Liver (tissue), 9 donors: Measurements from ENCODE around the gene TUBA3E. TPM values are rescaled to one million over a fixed set of nuclear protein-coding genes. Genes with fewer than 3 reads are reported as not detected.
"Not testable (repeated sequence)": the region's sequence is repeated elsewhere in the genome, so short reads cannot be mapped to it uniquely, and the experiment has no call there.

Experiments
- DNase-seq: peaks from one replicate; pipeline ENCODE4 v3.0.0-alpha.2; 2017; ENCODE audit warnings: low spot score
- H3K27ac ChIP-seq, 2 donors: one replicate each; pipeline ENCODE4 v1.7.0; 2013; ENCODE audit warnings: inconsistent platforms in 2 of 2, low read length in 2 of 2, control low read depth in 1 of 2, low read depth in 1 of 2, mild to moderate bottlenecking in 1 of 2
- H3K27me3 ChIP-seq, 4 donors: one replicate each; pipeline versions ENCODE4 v1.6.1 to v1.7.0; 2013; ENCODE audit warnings: low read length in 3 of 4, inconsistent platforms in 1 of 4, mild to moderate bottlenecking in 1 of 4, moderate library complexity in 1 of 4; ENCODE audit not compliant: control insufficient read depth in 4 of 4, insufficient read depth in 4 of 4
- H3K36me3 ChIP-seq, 4 donors: one replicate each; pipeline versions ENCODE4 v1.6.1 to v1.7.0; 2013; ENCODE audit warnings: low read length in 3 of 4, mild to moderate bottlenecking in 3 of 4, low read depth in 1 of 4, moderate library complexity in 1 of 4; ENCODE audit not compliant: control insufficient read depth in 4 of 4, insufficient read depth in 3 of 4
- H3K4me1 ChIP-seq, 4 donors: one replicate each; pipeline versions ENCODE4 v1.6.1 to v1.7.0; 2013; ENCODE audit warnings: low read length in 3 of 4, mild to moderate bottlenecking in 3 of 4, moderate library complexity in 1 of 4; ENCODE audit not compliant: control insufficient read depth in 4 of 4, insufficient read depth in 4 of 4
- H3K4me3 ChIP-seq, 3 donors: one replicate each; pipeline versions ENCODE4 v1.6.1 to v1.7.0; 2013; ENCODE audit warnings: low read length in 3 of 3, control low read depth in 1 of 3, low read depth in 1 of 3, mild to moderate bottlenecking in 1 of 3
- H3K9ac ChIP-seq, 2 donors: one replicate each; pipeline ENCODE4 v1.7.0; 2013; ENCODE audit warnings: low read length in 2 of 2, mild to moderate bottlenecking in 2 of 2, moderate library complexity in 2 of 2, control low read depth in 1 of 2, low read depth in 1 of 2
- H3K9me3 ChIP-seq, 4 donors: one replicate each; pipeline versions ENCODE4 v1.6.1 to v1.7.0; 2013; ENCODE audit warnings: low read length in 3 of 4; ENCODE audit not compliant: control insufficient read depth in 4 of 4
- EGR1 ChIP-seq, 2 donors: IDR thresholded peaks; 2 replicates each; pipeline ENCODE4 v1.6.1; 2016 to 2018; ENCODE audit warnings: antibody characterized with exemption in 2 of 2, low read depth in 2 of 2
- FOXA1 ChIP-seq: IDR thresholded peaks from 2 replicates; pipeline ENCODE4 v1.6.1; 2016; ENCODE audit warnings: antibody characterized with exemption
- FOXA2 ChIP-seq: IDR thresholded peaks from 2 replicates; pipeline ENCODE4 v1.6.1; 2016; ENCODE audit warnings: antibody characterized with exemption
- GABPA ChIP-seq, 2 donors: IDR thresholded peaks in 1 of 2; conservative IDR thresholded peaks in 1 of 2; 2 replicates each; pipeline ENCODE4 v1.6.1; 2016; ENCODE audit warnings: antibody characterized with exemption in 2 of 2, mild to moderate bottlenecking in 1 of 2, moderate library complexity in 1 of 2
- HNF4A ChIP-seq, 2 donors: conservative IDR thresholded peaks; 2 replicates each; pipeline ENCODE4 v1.6.1; 2016; ENCODE audit warnings: antibody characterized with exemption in 2 of 2, mild to moderate bottlenecking in 2 of 2
- JUND ChIP-seq, 2 donors: IDR thresholded peaks; 2 replicates each; pipeline ENCODE4 v1.6.1; 2016; ENCODE audit warnings: antibody characterized with exemption in 2 of 2
- NR2F2 ChIP-seq: IDR thresholded peaks from 2 replicates; pipeline ENCODE4 v1.6.1; 2016; ENCODE audit warnings: antibody characterized with exemption
- RAD21 ChIP-seq, 2 donors: IDR thresholded peaks; 2 replicates each; pipeline ENCODE4 v1.6.1; 2016; ENCODE audit warnings: antibody characterized with exemption in 2 of 2, mild to moderate bottlenecking in 2 of 2
- RXRA ChIP-seq, 2 donors: IDR thresholded peaks; 2 replicates each; pipeline ENCODE4 v1.6.1; 2017 to 2018; ENCODE audit warnings: antibody characterized with exemption in 2 of 2, mild to moderate bottlenecking in 1 of 2
- SP1 ChIP-seq: IDR thresholded peaks from 2 replicates; pipeline ENCODE4 v1.6.1; 2018; ENCODE audit warnings: antibody characterized with exemption, mild to moderate bottlenecking
- TAF1 ChIP-seq: conservative IDR thresholded peaks from 2 replicates; pipeline ENCODE4 v1.6.1; 2016; ENCODE audit warnings: antibody characterized with exemption, mild to moderate bottlenecking
- YY1 ChIP-seq: IDR thresholded peaks from 2 replicates; pipeline ENCODE4 v1.6.1; 2016; ENCODE audit warnings: antibody characterized with exemption, mild to moderate bottlenecking
- WGBS: extraction: QIAGEN DNeasy Blood & Tissue Kit; methylation state at CpG from one replicate; pipeline ENCODE4 v1.1.7; 2013; 5-methylcytosine and 5-hydroxymethylcytosine counted together
- polyA plus RNA-seq, 2 donors: library from polyadenylated mRNA; stranded (reverse) in 1 of 2; unstranded in 1 of 2; fragments of 200-250 nt in 1 of 2; fragments of >200 nt in 1 of 2; fragmentation: Nextera tagmentation in 1 of 2; extraction: Ambion mirVana in 1 of 2; gene quantifications; one replicate each; pipeline versions ENCODE4 v1.2.1 to v1.2.3, GENCODE V29; 2013 to 2015
- total RNA-seq, 2 donors: library from RNA; depleted of rRNA; stranded (reverse); fragments of >200 nt; gene quantifications; one replicate each; pipeline ENCODE4 v1.2.3, GENCODE V29; 2014
- TF ChIP-seq, protein P1 (sequence below): IDR thresholded peaks from 2 replicates; pipeline ENCODE4 v1.6.1; 2016; ENCODE audit warnings: antibody characterized with exemption
- TF ChIP-seq, protein P2 (sequence below): fragments of 150-350 bp; IDR thresholded peaks from 2 replicates; pipeline ENCODE4 v1.5.1; 2017; ENCODE audit warnings: improper control_type of control experiment, low read depth, low read length; ENCODE audit not compliant: missing input control
- TF ChIP-seq, protein P3 (sequence below): IDR thresholded peaks from 2 replicates; pipeline ENCODE4 v1.6.1; 2016; ENCODE audit warnings: antibody characterized with exemption
- TF ChIP-seq, protein P4 (sequence below): IDR thresholded peaks from 2 replicates; pipeline ENCODE4 v1.6.1; 2016; ENCODE audit warnings: antibody characterized with exemption, mild to moderate bottlenecking
- TF ChIP-seq, protein P5 (sequence below): IDR thresholded peaks from 2 replicates; pipeline ENCODE4 v1.6.1; 2016; ENCODE audit warnings: antibody characterized with exemption
- donor health status: healthy.
- donor health status: healthy.
- donor health status: healthy.
- donor health status: healthy.
- donor health status: healthy.

TUBA3E gene
- total and polyA plus RNA-seq, 4 donors: 0.05 to 0.31 TPM; not detected in 2

DNA sequence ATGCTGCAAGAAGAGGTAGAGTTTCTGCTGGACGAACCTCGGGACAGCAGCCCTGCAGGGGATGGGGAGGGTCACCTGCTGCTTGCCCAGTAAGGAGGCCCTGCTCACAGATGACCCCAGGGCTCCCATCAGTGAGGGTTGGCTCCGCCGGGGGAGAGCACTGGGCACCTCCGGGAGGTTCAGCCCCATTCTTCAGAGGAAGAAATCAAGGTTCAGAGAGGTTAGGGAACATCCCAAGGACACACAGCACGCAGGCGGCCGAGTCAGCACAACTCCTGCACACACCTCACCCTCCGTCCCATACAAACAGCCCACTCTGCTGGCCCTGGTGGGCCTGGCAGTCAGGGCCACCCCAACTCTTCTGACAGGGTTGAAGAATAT, 41.6 kb downstream of the TUBA3E start (continued):
- TF ChIP-seq, protein P1, sequence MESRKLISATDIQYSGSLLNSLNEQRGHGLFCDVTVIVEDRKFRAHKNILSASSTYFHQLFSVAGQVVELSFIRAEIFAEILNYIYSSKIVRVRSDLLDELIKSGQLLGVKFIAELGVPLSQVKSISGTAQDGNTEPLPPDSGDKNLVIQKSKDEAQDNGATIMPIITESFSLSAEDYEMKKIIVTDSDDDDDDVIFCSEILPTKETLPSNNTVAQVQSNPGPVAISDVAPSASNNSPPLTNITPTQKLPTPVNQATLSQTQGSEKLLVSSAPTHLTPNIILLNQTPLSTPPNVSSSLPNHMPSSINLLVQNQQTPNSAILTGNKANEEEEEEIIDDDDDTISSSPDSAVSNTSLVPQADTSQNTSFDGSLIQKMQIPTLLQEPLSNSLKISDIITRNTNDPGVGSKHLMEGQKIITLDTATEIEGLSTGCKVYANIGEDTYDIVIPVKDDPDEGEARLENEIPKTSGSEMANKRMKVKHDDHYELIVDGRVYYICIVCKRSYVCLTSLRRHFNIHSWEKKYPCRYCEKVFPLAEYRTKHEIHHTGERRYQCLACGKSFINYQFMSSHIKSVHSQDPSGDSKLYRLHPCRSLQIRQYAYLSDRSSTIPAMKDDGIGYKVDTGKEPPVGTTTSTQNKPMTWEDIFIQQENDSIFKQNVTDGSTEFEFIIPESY: no peak

DNA sequence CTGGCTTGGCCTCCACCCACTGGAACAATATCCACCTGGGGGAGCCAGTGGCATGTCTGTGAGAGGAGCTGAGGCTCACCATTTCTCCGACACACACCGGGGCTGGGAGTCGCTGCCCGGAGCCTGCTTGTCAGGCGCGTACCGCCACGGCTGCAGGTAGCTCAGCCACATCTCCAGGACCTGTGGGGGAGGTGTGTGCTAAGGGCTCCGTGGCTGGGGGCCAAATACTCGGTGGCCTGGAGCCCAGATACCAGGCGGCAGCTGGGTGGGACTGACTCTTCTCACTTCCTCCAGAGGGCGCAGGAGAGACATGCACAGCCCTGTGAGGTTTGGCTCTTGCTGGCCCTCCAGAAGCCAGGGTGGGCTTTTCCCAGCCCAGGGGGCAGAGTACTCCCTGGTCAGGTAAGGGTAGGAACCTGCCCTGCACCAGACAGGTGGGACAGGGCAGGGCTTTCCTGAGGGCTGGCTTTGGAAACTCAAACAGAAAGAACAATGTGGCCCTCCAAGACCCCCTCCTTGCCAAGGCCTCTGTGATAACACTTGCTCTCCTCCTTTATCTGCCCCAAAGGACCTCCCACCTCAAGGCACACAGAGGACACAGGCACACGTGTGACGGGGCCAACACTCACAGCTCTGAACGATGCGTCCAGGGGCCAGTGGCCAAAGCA, 42.1 kb downstream of the TUBA3E start:
- DNase-seq: peak; percentile 64
- WGBS: 54% methylated on average over 16 of the region's 16 CpGs
- H3K27ac ChIP-seq, H3K27me3 ChIP-seq, H3K9ac ChIP-seq, H3K4me1 ChIP-seq, H3K4me3 ChIP-seq, H3K9me3 ChIP-seq: not testable (repeated sequence)
- H3K36me3 ChIP-seq: peaks cover 8 to 26% (median 12%) of the 10 kb centered on the region in 4 donors
- TF ChIP-seq, protein P2, sequence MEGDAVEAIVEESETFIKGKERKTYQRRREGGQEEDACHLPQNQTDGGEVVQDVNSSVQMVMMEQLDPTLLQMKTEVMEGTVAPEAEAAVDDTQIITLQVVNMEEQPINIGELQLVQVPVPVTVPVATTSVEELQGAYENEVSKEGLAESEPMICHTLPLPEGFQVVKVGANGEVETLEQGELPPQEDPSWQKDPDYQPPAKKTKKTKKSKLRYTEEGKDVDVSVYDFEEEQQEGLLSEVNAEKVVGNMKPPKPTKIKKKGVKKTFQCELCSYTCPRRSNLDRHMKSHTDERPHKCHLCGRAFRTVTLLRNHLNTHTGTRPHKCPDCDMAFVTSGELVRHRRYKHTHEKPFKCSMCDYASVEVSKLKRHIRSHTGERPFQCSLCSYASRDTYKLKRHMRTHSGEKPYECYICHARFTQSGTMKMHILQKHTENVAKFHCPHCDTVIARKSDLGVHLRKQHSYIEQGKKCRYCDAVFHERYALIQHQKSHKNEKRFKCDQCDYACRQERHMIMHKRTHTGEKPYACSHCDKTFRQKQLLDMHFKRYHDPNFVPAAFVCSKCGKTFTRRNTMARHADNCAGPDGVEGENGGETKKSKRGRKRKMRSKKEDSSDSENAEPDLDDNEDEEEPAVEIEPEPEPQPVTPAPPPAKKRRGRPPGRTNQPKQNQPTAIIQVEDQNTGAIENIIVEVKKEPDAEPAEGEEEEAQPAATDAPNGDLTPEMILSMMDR: peak; percentile 41
- TF ChIP-seq RAD21 (IDR thresholded peaks at IDR 0.05): peak; percentile 50 to 68

DNA sequence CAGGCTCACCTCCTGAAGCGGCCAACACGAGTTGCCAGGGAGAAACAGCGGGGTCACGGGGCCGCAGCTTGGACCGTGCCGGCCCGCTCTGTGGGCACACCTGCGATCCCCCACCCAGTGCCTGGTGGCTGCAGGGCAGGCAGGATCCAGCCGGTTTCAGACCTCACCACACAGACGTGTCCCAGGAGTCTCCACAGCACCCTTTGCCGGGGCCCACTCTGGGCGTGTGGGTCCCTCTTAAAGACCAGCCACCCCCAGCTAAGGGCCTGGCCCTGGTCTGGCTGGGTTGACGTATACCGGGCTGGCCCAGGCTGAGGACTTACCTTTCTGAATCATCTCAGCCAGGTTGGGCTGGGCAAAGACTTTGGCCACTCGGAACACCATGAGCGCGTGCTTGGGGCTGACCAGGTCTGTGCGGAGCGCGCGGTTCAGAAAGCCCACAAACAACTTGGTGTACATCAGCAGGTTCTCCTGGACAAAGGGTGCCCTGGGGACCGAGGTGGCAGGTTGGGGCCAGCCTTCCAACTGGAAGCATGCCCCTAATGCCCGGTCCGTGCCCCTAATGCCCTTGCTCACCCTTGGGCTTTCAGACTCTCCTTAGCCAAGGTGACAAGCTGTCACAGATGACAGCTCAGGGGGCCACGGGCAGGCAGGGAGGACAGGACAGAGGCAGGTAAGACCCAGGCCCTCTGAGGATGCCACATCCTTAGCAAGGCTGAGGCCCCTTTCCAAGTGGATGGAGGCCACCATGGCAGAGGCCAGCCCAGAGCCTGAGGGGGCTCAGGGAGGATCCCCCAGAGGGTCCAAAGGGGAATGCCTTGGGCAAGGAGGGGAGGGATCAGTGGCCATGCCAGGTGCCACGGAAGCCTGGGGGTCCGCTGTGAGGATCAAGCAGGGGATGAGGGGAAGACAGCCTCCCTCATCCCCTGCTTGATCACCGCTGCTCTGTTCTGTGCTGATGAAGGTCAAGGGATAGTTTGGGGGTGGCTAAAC, 43.2 kb downstream of the TUBA3E start:
- DNase-seq: no peak
- Histone ChIP-seq H3K9ac (no peak overlapping the region), H3K27ac (no peak overlapping the region), H3K36me3 (peaks cover 8 to 26% (median 12%) of the 10 kb centered on the region in 4 donors), H3K27me3 (no peaks in the 10 kb centered on the region), H3K4me3 (no peak overlapping the region), H3K4me1 (no peaks in the 10 kb centered on the region), H3K9me3 (no peaks in the 10 kb centered on the region)
- 97% methylated on average over 29 of the region's 29 CpGs for WGBS
- TF ChIP-seq YY1 (no peak), RAD21 (IDR thresholded peaks at IDR 0.05) (no peak), GABPA (IDR thresholded peaks at IDR 0.05 in 1 of 2, conservative IDR thresholded peaks at IDR 0.05 in 1 of 2) (no peak), TAF1 (no peak), FOXA2 (no peak), FOXA1 (no peak), JUND (IDR thresholded peaks at IDR 0.05) (no peak), NR2F2 (no peak), RXRA (IDR thresholded peaks at IDR 0.05) (no peak), SP1 (no peak), HNF4A (conservative IDR thresholded peaks at IDR 0.05) (no peak), EGR1 (IDR thresholded peaks at IDR 0.05; ENCODE audit: low read depth in 2 of 2) (no peak)
- TF ChIP-seq, protein P3, sequence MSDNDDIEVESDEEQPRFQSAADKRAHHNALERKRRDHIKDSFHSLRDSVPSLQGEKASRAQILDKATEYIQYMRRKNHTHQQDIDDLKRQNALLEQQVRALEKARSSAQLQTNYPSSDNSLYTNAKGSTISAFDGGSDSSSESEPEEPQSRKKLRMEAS: no peak
- TF ChIP-seq, protein P1: no peak
- TF ChIP-seq, protein P4, sequence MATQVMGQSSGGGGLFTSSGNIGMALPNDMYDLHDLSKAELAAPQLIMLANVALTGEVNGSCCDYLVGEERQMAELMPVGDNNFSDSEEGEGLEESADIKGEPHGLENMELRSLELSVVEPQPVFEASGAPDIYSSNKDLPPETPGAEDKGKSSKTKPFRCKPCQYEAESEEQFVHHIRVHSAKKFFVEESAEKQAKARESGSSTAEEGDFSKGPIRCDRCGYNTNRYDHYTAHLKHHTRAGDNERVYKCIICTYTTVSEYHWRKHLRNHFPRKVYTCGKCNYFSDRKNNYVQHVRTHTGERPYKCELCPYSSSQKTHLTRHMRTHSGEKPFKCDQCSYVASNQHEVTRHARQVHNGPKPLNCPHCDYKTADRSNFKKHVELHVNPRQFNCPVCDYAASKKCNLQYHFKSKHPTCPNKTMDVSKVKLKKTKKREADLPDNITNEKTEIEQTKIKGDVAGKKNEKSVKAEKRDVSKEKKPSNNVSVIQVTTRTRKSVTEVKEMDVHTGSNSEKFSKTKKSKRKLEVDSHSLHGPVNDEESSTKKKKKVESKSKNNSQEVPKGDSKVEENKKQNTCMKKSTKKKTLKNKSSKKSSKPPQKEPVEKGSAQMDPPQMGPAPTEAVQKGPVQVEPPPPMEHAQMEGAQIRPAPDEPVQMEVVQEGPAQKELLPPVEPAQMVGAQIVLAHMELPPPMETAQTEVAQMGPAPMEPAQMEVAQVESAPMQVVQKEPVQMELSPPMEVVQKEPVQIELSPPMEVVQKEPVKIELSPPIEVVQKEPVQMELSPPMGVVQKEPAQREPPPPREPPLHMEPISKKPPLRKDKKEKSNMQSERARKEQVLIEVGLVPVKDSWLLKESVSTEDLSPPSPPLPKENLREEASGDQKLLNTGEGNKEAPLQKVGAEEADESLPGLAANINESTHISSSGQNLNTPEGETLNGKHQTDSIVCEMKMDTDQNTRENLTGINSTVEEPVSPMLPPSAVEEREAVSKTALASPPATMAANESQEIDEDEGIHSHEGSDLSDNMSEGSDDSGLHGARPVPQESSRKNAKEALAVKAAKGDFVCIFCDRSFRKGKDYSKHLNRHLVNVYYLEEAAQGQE: no peak
- TF ChIP-seq, protein P5, sequence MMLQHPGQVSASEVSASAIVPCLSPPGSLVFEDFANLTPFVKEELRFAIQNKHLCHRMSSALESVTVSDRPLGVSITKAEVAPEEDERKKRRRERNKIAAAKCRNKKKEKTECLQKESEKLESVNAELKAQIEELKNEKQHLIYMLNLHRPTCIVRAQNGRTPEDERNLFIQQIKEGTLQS: no peak
